C4-2B (cell line): ENCODE data around the gene RFTN2.
"Not testable (repeated sequence)": the region's sequence is repeated elsewhere in the genome, so short reads cannot be mapped to it uniquely, and the experiment has no call there.

Source experiments
- H3K27ac ChIP-seq: fragments of 450-650 bp; 2 replicates; pipeline ENCODE4 v1.5.1; 2017
- ZFX ChIP-seq: fragments of 450-650 bp; IDR thresholded peaks from 2 replicates; pipeline ENCODE4 v1.6.1; 2017
- TF ChIP-seq, protein P1 (sequence below): fragments of 450-650 bp; conservative IDR thresholded peaks from 2 replicates; pipeline ENCODE4 v1.5.1; 2017; ENCODE audit warnings: mild to moderate bottlenecking

RFTN2 gene

GRCh38 chr2:197596766-197597165 is 78.6 kb downstream of the RFTN2 start:
- TF ChIP-seq, protein P1, sequence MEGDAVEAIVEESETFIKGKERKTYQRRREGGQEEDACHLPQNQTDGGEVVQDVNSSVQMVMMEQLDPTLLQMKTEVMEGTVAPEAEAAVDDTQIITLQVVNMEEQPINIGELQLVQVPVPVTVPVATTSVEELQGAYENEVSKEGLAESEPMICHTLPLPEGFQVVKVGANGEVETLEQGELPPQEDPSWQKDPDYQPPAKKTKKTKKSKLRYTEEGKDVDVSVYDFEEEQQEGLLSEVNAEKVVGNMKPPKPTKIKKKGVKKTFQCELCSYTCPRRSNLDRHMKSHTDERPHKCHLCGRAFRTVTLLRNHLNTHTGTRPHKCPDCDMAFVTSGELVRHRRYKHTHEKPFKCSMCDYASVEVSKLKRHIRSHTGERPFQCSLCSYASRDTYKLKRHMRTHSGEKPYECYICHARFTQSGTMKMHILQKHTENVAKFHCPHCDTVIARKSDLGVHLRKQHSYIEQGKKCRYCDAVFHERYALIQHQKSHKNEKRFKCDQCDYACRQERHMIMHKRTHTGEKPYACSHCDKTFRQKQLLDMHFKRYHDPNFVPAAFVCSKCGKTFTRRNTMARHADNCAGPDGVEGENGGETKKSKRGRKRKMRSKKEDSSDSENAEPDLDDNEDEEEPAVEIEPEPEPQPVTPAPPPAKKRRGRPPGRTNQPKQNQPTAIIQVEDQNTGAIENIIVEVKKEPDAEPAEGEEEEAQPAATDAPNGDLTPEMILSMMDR: no peak
- no peak for TF ChIP-seq ZFX
- H3K27ac ChIP-seq: no peak overlapping the region

- TF ChIP-seq, protein P1: no peak
- no peak for TF ChIP-seq ZFX
- no peak overlapping the region for H3K27ac ChIP-seq
Measured at GRCh38 chr2:197591339-197592072, 83.9 kb downstream of the RFTN2 start.

DNA sequence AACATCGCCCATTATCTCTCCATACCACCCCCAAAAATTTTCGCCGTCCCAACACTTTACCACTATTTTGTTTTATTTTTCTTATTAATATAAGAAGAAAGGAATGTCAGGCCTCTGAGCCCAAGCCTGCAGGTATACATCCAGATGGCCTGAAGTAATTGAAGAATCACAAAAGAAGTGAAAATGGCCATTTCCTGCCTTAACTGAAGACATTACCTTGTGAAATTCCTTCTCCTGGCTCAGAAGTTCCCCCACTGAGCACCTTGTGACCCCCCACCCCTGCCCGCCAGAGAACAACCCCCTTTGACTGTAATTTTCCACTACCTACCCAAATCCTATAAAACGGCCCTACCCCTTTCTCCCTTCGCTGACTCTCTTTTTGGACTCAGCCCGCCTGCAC is 88.1 kb downstream of the RFTN2 start:
- H3K27ac ChIP-seq: not testable (repeated sequence)

DNA sequence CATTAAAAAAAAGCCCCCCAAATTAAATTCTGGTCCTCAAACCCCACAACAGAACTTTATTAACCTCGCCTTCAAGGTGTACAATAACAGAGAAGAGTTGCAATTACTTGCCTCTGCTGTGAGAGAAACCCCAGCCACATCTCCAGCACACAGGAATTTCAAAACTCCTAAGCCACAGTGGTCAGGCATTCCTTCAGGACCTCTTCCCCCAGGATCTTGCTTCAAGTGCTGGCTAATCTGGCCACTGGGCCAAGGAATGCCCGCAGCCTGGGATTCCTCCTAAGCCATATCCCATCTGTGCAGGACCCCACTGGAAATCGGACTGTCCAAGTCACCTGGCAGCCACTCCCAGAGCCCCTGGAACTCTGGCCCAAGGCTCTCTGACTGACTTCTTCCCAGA is 95.2 kb downstream of the RFTN2 start:
- H3K27ac ChIP-seq: not testable (repeated sequence)

DNA sequence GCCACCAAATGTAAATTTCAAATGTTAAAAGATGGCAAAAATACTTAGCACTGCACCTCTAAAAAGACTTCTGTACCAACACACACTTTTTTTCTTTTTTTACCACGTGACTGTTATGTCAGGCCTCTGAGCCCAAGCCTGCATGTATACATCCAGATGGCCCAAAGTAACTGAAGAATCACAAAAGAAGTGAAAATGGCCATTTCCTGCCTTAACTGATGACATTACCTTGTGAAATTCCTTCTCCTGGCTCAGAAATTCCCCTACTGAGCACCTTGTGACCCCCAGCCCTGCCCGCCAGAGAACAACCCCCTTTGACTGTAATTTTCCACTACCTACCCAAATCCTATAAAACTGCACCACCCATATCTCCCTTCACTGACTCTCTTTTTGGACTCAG is 97.1 kb downstream of the RFTN2 start:
- H3K27ac ChIP-seq: not testable (repeated sequence)

- H3K27ac ChIP-seq: no peak overlapping the region
- TF ChIP-seq, protein P1: no peak
- no peak for TF ChIP-seq ZFX
Measured at GRCh38 chr2:197577446-197577845, 97.9 kb downstream of the RFTN2 start.

DNA sequence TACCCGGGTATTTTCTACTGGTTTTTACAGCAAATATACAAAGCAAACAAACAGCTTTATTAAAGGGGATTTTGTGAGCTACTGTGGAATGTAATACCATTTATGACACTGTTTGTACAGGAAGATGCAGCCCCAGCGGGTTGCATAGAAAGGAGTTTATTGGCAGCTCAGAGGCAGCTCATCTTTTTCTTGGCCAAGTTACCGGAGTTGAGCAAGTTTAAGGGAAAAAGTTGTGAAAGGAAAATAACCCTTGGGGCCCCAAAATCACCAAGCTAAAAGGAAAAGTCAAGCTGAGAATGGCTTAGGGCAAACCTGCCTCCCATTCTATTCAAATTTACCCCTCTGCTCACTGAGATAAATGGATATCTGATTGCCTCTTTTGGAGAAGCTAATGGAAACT is 98.8 kb downstream of the RFTN2 start:
- TF ChIP-seq, protein P1: no peak
- no peak for TF ChIP-seq ZFX
- H3K27ac ChIP-seq: no peak overlapping the region

- no peak for TF ChIP-seq ZFX
- TF ChIP-seq, protein P1: no peak
- peak overlapping the region; percentile 34; the same call in 1 of the 2 replicates for H3K27ac ChIP-seq
Measured at GRCh38 chr2:197575987-197576386, 99.4 kb downstream of the RFTN2 start.

- H3K27ac ChIP-seq: no peak overlapping the region
- no peak for TF ChIP-seq ZFX
Measured at GRCh38 chr2:197573608-197574007, 101.8 kb downstream of the RFTN2 start.
